H9 (cell line): ENCODE data around the gene RSBN1L. TPM values are rescaled to one million over a fixed set of nuclear protein-coding genes. Genes with fewer than 3 reads are reported as not detected.

Experiments used
- DNase-seq: peaks from one replicate; pipeline ENCODE4 v3.0.0-alpha.2; 2017
- H2AFZ ChIP-seq: one replicate; pipeline ENCODE4 v1.6.1; 2013; ENCODE audit warnings: mild to moderate bottlenecking, low read length, control low read depth, moderate library complexity
- H2AK5ac ChIP-seq: 2 replicates; pipeline ENCODE4 v1.6.1; 2013; ENCODE audit warnings: low read length, control low read depth, mixed read lengths; ENCODE audit not compliant: insufficient read length
- H2BK120ac ChIP-seq: one replicate; pipeline ENCODE4 v1.6.1; 2013; ENCODE audit warnings: low read depth, mild to moderate bottlenecking, low read length, control low read depth, inconsistent platforms; ENCODE audit not compliant: poor library complexity, severe bottlenecking
- H2BK12ac ChIP-seq: 2 replicates; pipeline ENCODE4 v1.6.1; 2013; ENCODE audit warnings: low read length, control low read depth, mixed read lengths, low read depth; ENCODE audit not compliant: insufficient read length
- H2BK15ac ChIP-seq: 2 replicates; pipeline ENCODE4 v1.6.1; 2013; ENCODE audit warnings: low read depth, low read length, control low read depth
- H2BK20ac ChIP-seq: one replicate; pipeline ENCODE4 v1.6.1; 2013; ENCODE audit warnings: low read depth, mild to moderate bottlenecking, low read length, control low read depth, inconsistent platforms; ENCODE audit not compliant: poor library complexity, severe bottlenecking
- H2BK5ac ChIP-seq: 2 replicates; pipeline ENCODE4 v1.6.1; 2013; ENCODE audit warnings: low read length, control low read depth, mixed read lengths; ENCODE audit not compliant: insufficient read length
- H3K14ac ChIP-seq: 2 replicates; pipeline ENCODE4 v1.6.1; 2013; ENCODE audit warnings: low read length, control low read depth; ENCODE audit not compliant: insufficient read depth
- H3K18ac ChIP-seq: 2 replicates; pipeline ENCODE4 v1.6.1; 2013; ENCODE audit warnings: low read depth, mild to moderate bottlenecking, mixed read lengths, low read length, control low read depth; ENCODE audit not compliant: insufficient read length
- H3K23ac ChIP-seq: 2 replicates; pipeline ENCODE4 v1.6.1; 2013; ENCODE audit warnings: low read length, control low read depth, mixed read lengths, low read depth; ENCODE audit not compliant: insufficient read length
- H3K23me2 ChIP-seq: 2 replicates; pipeline ENCODE4 v1.6.1; 2013; ENCODE audit warnings: low read depth, mild to moderate bottlenecking, mixed read lengths, low read length, control low read depth; ENCODE audit not compliant: insufficient read length, poor library complexity, severe bottlenecking
- H3K27ac ChIP-seq: 2 replicates; pipeline ENCODE4 v1.5.1; 2013; ENCODE audit warnings: low read length, control low read depth, mixed read lengths, low read depth; ENCODE audit not compliant: insufficient read length
- H3K27me3 ChIP-seq: 2 replicates; pipeline ENCODE4 v1.6.1; 2013; ENCODE audit warnings: low read length, control low read depth, inconsistent platforms; ENCODE audit not compliant: insufficient read depth
- H3K4ac ChIP-seq: 2 replicates; pipeline ENCODE4 v1.6.1; 2013; ENCODE audit warnings: low read depth, mild to moderate bottlenecking, control low read depth, inconsistent platforms, low read length, moderate library complexity
- H3K4me1 ChIP-seq: 2 replicates; pipeline ENCODE4 v1.6.1; 2013; ENCODE audit warnings: low read length, control low read depth, inconsistent platforms; ENCODE audit not compliant: insufficient read depth
- H3K4me2 ChIP-seq: 2 replicates; pipeline ENCODE4 v1.6.1; 2013; ENCODE audit warnings: low read length, control low read depth, mixed read lengths; ENCODE audit not compliant: insufficient read length, insufficient read depth
- H3K56ac ChIP-seq: 2 replicates; pipeline ENCODE4 v1.6.1; 2013; ENCODE audit warnings: low read depth, mild to moderate bottlenecking, mixed read lengths, low read length, control low read depth; ENCODE audit not compliant: insufficient read length
- H3K79me1 ChIP-seq: 2 replicates; pipeline ENCODE4 v1.6.1; 2013; ENCODE audit warnings: low read depth, mild to moderate bottlenecking, moderate library complexity, low read length, control low read depth, inconsistent platforms; ENCODE audit not compliant: insufficient read depth, poor library complexity, severe bottlenecking
- H3K79me2 ChIP-seq: 2 replicates; pipeline ENCODE4 v1.6.1; 2013; ENCODE audit warnings: low read length, control low read depth, inconsistent platforms; ENCODE audit not compliant: insufficient read depth
- H3K9ac ChIP-seq: 2 replicates; pipeline ENCODE4 v1.6.1; 2013; ENCODE audit warnings: low read length, control low read depth, mixed read lengths; ENCODE audit not compliant: insufficient read length; ENCODE audit errors: extremely low read depth
- H3K9me3 ChIP-seq: one replicate; pipeline ENCODE4 v1.6.1; 2013; ENCODE audit warnings: low read depth, low read length, inconsistent platforms; ENCODE audit not compliant: control insufficient read depth
- H3T11ph ChIP-seq: one replicate; pipeline ENCODE4 v1.6.1; 2013; ENCODE audit warnings: mild to moderate bottlenecking, low read length, control low read depth, inconsistent platforms
- H4K20me1 ChIP-seq: one replicate; pipeline ENCODE4 v1.6.1; 2013; ENCODE audit not compliant: control insufficient read depth, insufficient read length, insufficient read depth
- H4K5ac ChIP-seq: 2 replicates; pipeline ENCODE4 v1.6.1; 2013; ENCODE audit warnings: low read depth, mild to moderate bottlenecking, mixed read lengths, low read length, control low read depth; ENCODE audit not compliant: insufficient read length
- H4K8ac ChIP-seq: replicated peaks from 2 replicates; pipeline ENCODE4 v1.6.1; 2013; ENCODE audit warnings: low read length, control low read depth, mixed read lengths, low read depth; ENCODE audit not compliant: insufficient read length
- H4K91ac ChIP-seq: 2 replicates; pipeline ENCODE4 v1.6.1; 2013; ENCODE audit warnings: low read depth, mild to moderate bottlenecking, moderate library complexity, mixed read lengths, low read length, control low read depth; ENCODE audit not compliant: insufficient read length
- H3K27ac Mint-ChIP-seq, 3 experiments: 2 replicates in 2 of 3; 3 replicates in 1 of 3; pipeline ENCODE4 v1.8.0; 2020 to 2021; ENCODE audit warnings: mixed read lengths in 3 of 3, mild to moderate bottlenecking in 1 of 3, moderate library complexity in 1 of 3
- H3K27me3 Mint-ChIP-seq: 2 replicates; pipeline ENCODE4 v1.8.0; 2021; ENCODE audit warnings: low read depth, mild to moderate bottlenecking, moderate library complexity, mixed read lengths
- H3K36me3 Mint-ChIP-seq, 3 experiments: 2 replicates in 2 of 3; 3 replicates in 1 of 3; pipeline ENCODE4 v1.8.0; 2020 to 2021; ENCODE audit warnings: low read depth in 3 of 3, mixed read lengths in 3 of 3; ENCODE audit not compliant: insufficient read depth in 1 of 3
- H3K4me1 Mint-ChIP-seq, 2 experiments: 2 replicates each; pipeline ENCODE4 v1.8.0; 2020; ENCODE audit warnings: mixed read lengths in 2 of 2
- H3K4me3 Mint-ChIP-seq, 2 experiments: 2 replicates in 1 of 2; 3 replicates in 1 of 2; pipeline ENCODE4 v1.8.0; 2020 to 2021; ENCODE audit warnings: mild to moderate bottlenecking in 2 of 2, mixed read lengths in 2 of 2, moderate library complexity in 1 of 2
- H3K9me3 Mint-ChIP-seq, 2 experiments: 2 replicates in 1 of 2; 3 replicates in 1 of 2; pipeline ENCODE4 v1.8.0; 2020; ENCODE audit warnings: mild to moderate bottlenecking in 2 of 2, mixed read lengths in 2 of 2, moderate library complexity in 1 of 2
- CTCF ChIP-seq: fragments of 200-600 bp; sonication (generic); conservative IDR thresholded peaks from 3 replicates; pipeline ENCODE4 v1.8.0; 2021; ENCODE audit warnings: antibody characterized with exemption, mild to moderate bottlenecking
- WGBS: extraction: QIAGEN DNeasy Blood & Tissue Kit; methylation state at CpG from one replicate; pipeline ENCODE4 v1.1.7; 2013; ENCODE audit warnings: missing lambda C conversion rate, low lambda C conversion rate, mixed read lengths; ENCODE audit not compliant: insufficient read length; ENCODE audit errors: extremely low coverage; 5-methylcytosine and 5-hydroxymethylcytosine counted together
- total RNA-seq: library from RNA; stranded (reverse); gene quantifications from 2 replicates; pipeline ENCODE4 v1.2.1, GENCODE V29; 2021

RSBN1L gene
- total RNA-seq, 1 experiment from 2014 or later, result 20.6 TPM

DNA sequence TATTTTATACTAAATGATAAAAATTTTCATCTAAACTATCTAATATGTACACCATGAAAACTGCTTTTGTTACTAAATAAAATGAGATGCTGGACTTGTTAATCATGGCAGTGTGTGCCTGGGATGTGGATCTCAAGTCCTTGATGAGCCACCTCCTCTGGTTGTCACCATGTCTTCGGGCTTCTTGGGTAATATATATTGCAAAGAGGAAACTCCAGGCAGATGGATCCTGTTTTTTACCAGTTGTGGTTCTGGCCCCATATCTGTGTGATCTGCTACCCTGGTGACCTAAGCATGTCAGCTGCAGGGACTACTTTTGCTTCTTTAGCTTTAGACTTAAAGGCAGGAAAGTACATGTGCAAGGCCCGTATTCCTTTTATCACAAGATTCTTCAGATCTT lies 55.8 kb downstream of the RSBN1L start:
- H2BK12ac ChIP-seq, result no peak overlapping the region
- no peak for TF ChIP-seq CTCF
- H3K9ac ChIP-seq, result no peak overlapping the region
- H3K23ac ChIP-seq, result no peak overlapping the region
- H3K79me2 ChIP-seq, result no peaks in the 10 kb centered on the region
- no peak for DNase-seq
- H2BK15ac ChIP-seq, result no peak overlapping the region
- H3K27me3 Mint-ChIP-seq, result no peaks in the 10 kb centered on the region
- no peaks in the 10 kb centered on the region for H4K20me1 ChIP-seq
- H4K8ac ChIP-seq, result no peak overlapping the region
- no peaks in the 10 kb centered on the region for H3K27me3 ChIP-seq
- no CpG with 5 or more reads among the region's 2 CpGs for WGBS
- no peaks in the 10 kb centered on the region for H3K79me1 ChIP-seq
- H3K36me3 Mint-ChIP-seq, result peaks cover 0 to 19% (median 13%) of the 10 kb centered on the region in 3 experiments; a peak in 6 of 7 replicates
- H3K27ac Mint-ChIP-seq, result no peak overlapping the region
- H3K14ac ChIP-seq, result no peak overlapping the region
- H4K91ac ChIP-seq, result no peak overlapping the region
- no peak overlapping the region for H3K56ac ChIP-seq
- H2BK20ac ChIP-seq, result no peak overlapping the region
- H3T11ph ChIP-seq, result no peak overlapping the region
- no peak overlapping the region for H3K4ac ChIP-seq
- no peak overlapping the region for H3K4me3 Mint-ChIP-seq
- H3K23me2 ChIP-seq, result no peaks in the 10 kb centered on the region
- H2BK5ac ChIP-seq, result no peak overlapping the region
- H3K4me1 ChIP-seq, result no peaks in the 10 kb centered on the region
- no peaks in the 10 kb centered on the region for H3K9me3 ChIP-seq
- no peak overlapping the region for H2AFZ ChIP-seq
- H3K4me1 Mint-ChIP-seq, result no peaks in the 10 kb centered on the region
- H3K9me3 Mint-ChIP-seq, result no peaks in the 10 kb centered on the region
- no peak overlapping the region for H3K27ac ChIP-seq
- no peak overlapping the region for H2AK5ac ChIP-seq
- H2BK120ac ChIP-seq, result no peak overlapping the region
- no peak overlapping the region for H4K5ac ChIP-seq
- H3K18ac ChIP-seq, result no peak overlapping the region
- no peak overlapping the region for H3K4me2 ChIP-seq
